Esophagus muscularis mucosa (tissue), 3 donors: ENCODE measurements around the gene CBFA2T2.

ENCODE experiments used
- CTCF ChIP-seq, 3 experiments: fragments of 200-600 bp in 2 of 3; fragments of 450-650 bp in 1 of 3; sonication (generic) in 2 of 3; IDR thresholded peaks; one replicate each; pipeline ENCODE4 v1.5.1; 2017 to 2019; ENCODE audit warnings: antibody characterized with exemption in 3 of 3, mild to moderate bottlenecking in 2 of 3, moderate library complexity in 1 of 3
- POLR2A ChIP-seq: fragments of 450-650 bp; IDR thresholded peaks from one replicate; pipeline ENCODE4 v1.6.1; 2017; ENCODE audit warnings: antibody characterized with exemption, moderate library complexity, mild to moderate bottlenecking, low read depth

GRCh38 chr20:33445881-33446625 is 43.8 kb upstream of the CBFA2T2 start:
- TF ChIP-seq CTCF (IDR thresholded peaks at IDR 0.05) (no peak), POLR2A (no peak)
